ENCODE measurements around the gene MRPL21. TPM values are rescaled to one million over a fixed set of nuclear protein-coding genes. Genes with fewer than 3 reads are reported as not detected.

MRPL21 gene
- total RNA-seq, 2 donors from 2014 or later = 71.7 to 87.8 TPM

GRCh38 chr11:68854273-68854958, 49.2 kb downstream of the MRPL21 start:
- DNase-seq = no peak
- no peak for ATAC-seq
- intact Hi-C loops (cut with DNase I, micrococcal nuclease) = no loop called here

- ATAC-seq (no peak), DNase-seq (no peak)
- intact Hi-C loops (cut with DNase I, micrococcal nuclease) = no loop called here
Observed at GRCh38 chr11:68852628-68853027, 51.0 kb downstream of the MRPL21 start.

- DNase-seq (no peak), ATAC-seq (no peak)
- intact Hi-C loops (cut with DNase I, micrococcal nuclease) = no loop called here
Observed at GRCh38 chr11:68848429-68848828, 55.2 kb downstream of the MRPL21 start.

- no peak for DNase-seq
- intact Hi-C loops (cut with DNase I, micrococcal nuclease) = no loop called here
- no peak for ATAC-seq
Observed at GRCh38 chr11:68847395-68847794, 56.2 kb downstream of the MRPL21 start.

- intact Hi-C loops (cut with DNase I, micrococcal nuclease) = no loop called here
- no peak for DNase-seq
Observed at GRCh38 chr11:68845351-68846002, 58.2 kb downstream of the MRPL21 start.

GRCh38 chr11:68844801-68845200, 58.8 kb downstream of the MRPL21 start:
- DNase-seq (no peak), ATAC-seq (no peak)
- intact Hi-C loops (cut with DNase I, micrococcal nuclease) = no loop called here

More at GRCh38 chr11:68845351-68846002, 58.2 kb downstream of the MRPL21 start:
- ATAC-seq = no peak

- intact Hi-C loops (cut with DNase I, micrococcal nuclease) = no loop called here
- ATAC-seq (no peak), DNase-seq (no peak)
Observed at GRCh38 chr11:68844376-68844775, 59.3 kb downstream of the MRPL21 start.

- peak; percentile 93 for DNase-seq
- intact Hi-C loops (cut with DNase I, micrococcal nuclease) = no loop called here
- ATAC-seq = peak; percentile 63
Observed at GRCh38 chr11:68843703-68844312, 59.8 kb downstream of the MRPL21 start.

- no peak for ATAC-seq
- intact Hi-C loops (cut with DNase I, micrococcal nuclease) = no loop called here
- peak; percentile 56 to 67 for DNase-seq
Observed at GRCh38 chr11:68843052-68843561, 60.5 kb downstream of the MRPL21 start.

- intact Hi-C loops (cut with DNase I, micrococcal nuclease) = no loop called here
- DNase-seq (peak in 1 of 2 donors; percentile 35), ATAC-seq (no peak)
Observed at GRCh38 chr11:68842427-68843051, 61.1 kb downstream of the MRPL21 start.

- intact Hi-C loops (cut with DNase I, micrococcal nuclease) = no loop called here
- ATAC-seq = peak; percentile 46
- DNase-seq = peak; percentile 77 to 87
Observed at GRCh38 chr11:68841718-68842426, 61.8 kb downstream of the MRPL21 start, which contains the start of gene CPT1A. Gene CPT1A (minus strand): TSS chr11:68841916. CDS start chr11:68815474, 26,442 bp downstream.

Other genes with a start within 250 kb of the MRPL21 start
- 1 to 10 TPM; 1.1 to 1.5 TPM for gene GAL, start 219.3 kb downstream of the MRPL21 start, total RNA-seq
- gene TESMIN, start 152.3 kb downstream of the MRPL21 start, total RNA-seq = 10 to 100 TPM; 11.0 to 12.9 TPM
- gene CPT1A, start 61.9 kb downstream of the MRPL21 start, total RNA-seq = 100 to 1,000 TPM; 149 to 261 TPM
- 10 to 100 TPM; 17.5 to 20.8 TPM for gene IGHMBP2, start 59 bp upstream of the MRPL21 start, total RNA-seq
- gene MRGPRD, start 77.2 kb upstream of the MRPL21 start, total RNA-seq = not detected
- 10 to 100 TPM in 1 of 2 donors, 1 to 10 TPM in 1; 3.4 to 25.2 TPM for gene MRGPRF, start 109.4 kb upstream of the MRPL21 start, total RNA-seq
- gene TPCN2, start 145.1 kb upstream of the MRPL21 start, total RNA-seq = 10 to 100 TPM; 17.1 to 17.6 TPM